Gastrocnemius medialis (tissue), 4 donors: ENCODE data around the gene ACO2.

Experiments used
- POLR2A ChIP-seq, 2 donors: fragments of 450-650 bp; IDR thresholded peaks; one replicate each; pipeline ENCODE4 v1.6.1; 2017; ENCODE audit warnings: antibody characterized with exemption in 2 of 2, mild to moderate bottlenecking in 2 of 2, moderate library complexity in 2 of 2
- TF ChIP-seq, protein P1 (sequence below), 5 experiments: fragments of 450-650 bp in 3 of 5; fragments of 200-600 bp in 2 of 5; sonication (generic) in 2 of 5; IDR thresholded peaks in 4 of 5; conservative IDR thresholded peaks in 1 of 5; 1 replicate in 4 of 5; 2 replicates in 1 of 5; pipeline ENCODE4 v1.5.1; 2016 to 2019; ENCODE audit warnings: antibody characterized with exemption in 5 of 5, mild to moderate bottlenecking in 3 of 5, moderate library complexity in 3 of 5

DNA sequence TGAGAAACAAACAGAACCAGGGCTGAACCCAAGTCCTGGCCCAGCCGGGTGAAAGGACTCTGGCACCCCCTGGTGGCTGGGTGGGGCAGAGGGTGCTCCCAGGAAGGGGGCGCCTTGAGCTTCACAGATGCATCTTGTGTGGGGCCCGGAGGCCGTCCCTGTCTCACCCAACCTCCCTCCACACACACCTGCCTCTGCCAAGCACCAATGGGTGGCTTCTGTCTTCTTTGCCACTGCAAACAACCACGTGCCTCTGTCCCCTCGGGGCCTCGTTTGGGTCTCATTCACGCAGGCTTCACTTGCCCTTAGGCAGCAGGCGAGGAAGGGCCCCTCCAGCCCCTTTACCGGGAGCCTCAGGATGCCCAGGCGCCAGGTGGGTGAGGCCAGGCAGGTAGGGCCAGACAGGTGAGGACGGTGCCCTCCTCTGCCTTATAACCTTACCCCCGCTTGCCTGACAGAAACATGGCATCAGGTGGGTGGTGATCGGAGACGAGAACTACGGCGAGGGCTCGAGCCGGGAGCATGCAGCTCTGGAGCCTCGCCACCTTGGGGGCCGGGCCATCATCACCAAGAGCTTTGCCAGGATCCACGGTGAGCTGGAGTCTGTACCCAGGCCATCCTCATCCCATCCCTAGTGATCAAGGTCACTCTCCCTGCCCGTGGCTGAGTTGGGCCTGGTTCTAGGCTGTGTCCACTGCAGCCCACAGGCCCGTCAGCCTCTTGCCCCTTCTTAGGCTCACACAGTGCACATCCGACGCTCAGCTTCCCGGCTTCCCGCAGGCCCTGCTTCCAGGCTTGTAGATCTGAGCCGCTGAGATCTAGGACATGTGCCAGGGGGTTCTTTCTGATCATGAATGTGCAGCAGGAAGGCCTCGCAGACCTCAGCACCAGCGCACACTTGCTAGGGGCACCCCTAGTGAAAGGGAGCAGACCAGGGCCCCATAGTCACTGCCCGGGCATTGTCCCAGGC is 58.2 kb downstream of the ACO2 start:
- TF ChIP-seq, protein P1, sequence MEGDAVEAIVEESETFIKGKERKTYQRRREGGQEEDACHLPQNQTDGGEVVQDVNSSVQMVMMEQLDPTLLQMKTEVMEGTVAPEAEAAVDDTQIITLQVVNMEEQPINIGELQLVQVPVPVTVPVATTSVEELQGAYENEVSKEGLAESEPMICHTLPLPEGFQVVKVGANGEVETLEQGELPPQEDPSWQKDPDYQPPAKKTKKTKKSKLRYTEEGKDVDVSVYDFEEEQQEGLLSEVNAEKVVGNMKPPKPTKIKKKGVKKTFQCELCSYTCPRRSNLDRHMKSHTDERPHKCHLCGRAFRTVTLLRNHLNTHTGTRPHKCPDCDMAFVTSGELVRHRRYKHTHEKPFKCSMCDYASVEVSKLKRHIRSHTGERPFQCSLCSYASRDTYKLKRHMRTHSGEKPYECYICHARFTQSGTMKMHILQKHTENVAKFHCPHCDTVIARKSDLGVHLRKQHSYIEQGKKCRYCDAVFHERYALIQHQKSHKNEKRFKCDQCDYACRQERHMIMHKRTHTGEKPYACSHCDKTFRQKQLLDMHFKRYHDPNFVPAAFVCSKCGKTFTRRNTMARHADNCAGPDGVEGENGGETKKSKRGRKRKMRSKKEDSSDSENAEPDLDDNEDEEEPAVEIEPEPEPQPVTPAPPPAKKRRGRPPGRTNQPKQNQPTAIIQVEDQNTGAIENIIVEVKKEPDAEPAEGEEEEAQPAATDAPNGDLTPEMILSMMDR (IDR thresholded peaks at IDR 0.05 in 4 of 5, conservative IDR thresholded peaks at IDR 0.05 in 1 of 5): peak; percentile 89 to 94 (median 92)
- TF ChIP-seq POLR2A (IDR thresholded peaks at IDR 0.05): no peak
